OCI-LY7 (cell line): ENCODE results near the gene PFKFB2.

Experiments
- EZH2phosphoT487 ChIP-seq: fragments of 200-600 bp; sonication (generic); IDR thresholded peaks from 2 replicates; pipeline ENCODE4 v1.6.1; 2018; ENCODE audit warnings: low read depth, borderline replicate concordance, mild to moderate bottlenecking, mixed run types, antibody characterized with exemption, low read length, moderate library complexity, mixed read lengths
- TF ChIP-seq, protein P1 (sequence below): fragments of 200-600 bp; sonication (generic); conservative IDR thresholded peaks from 2 replicates; pipeline ENCODE4 v1.5.1; 2014; ENCODE audit warnings: mild to moderate bottlenecking, antibody characterized with exemption, low read length, moderate library complexity, mixed read lengths

DNA sequence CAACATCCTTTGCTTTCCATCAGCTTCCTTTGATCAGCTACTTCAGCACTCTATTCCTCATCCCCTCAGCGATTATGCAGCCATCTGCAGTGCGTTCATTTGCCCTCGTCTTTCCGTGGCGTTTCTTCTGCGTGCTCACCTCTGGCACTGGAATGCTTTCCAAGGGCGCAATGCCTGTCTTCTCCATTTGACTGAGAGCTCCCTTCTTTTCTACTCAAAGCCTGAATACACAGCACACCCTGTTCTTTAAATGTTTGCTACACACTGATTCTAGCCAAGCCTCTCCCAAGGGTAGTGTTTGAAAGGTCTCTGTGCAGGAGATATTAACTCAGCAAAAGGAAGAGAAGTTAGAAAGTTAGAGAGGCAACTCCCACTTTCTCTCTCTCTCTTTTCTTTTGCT is 43.1 kb upstream of the PFKFB2 start:
- TF ChIP-seq, protein P1, sequence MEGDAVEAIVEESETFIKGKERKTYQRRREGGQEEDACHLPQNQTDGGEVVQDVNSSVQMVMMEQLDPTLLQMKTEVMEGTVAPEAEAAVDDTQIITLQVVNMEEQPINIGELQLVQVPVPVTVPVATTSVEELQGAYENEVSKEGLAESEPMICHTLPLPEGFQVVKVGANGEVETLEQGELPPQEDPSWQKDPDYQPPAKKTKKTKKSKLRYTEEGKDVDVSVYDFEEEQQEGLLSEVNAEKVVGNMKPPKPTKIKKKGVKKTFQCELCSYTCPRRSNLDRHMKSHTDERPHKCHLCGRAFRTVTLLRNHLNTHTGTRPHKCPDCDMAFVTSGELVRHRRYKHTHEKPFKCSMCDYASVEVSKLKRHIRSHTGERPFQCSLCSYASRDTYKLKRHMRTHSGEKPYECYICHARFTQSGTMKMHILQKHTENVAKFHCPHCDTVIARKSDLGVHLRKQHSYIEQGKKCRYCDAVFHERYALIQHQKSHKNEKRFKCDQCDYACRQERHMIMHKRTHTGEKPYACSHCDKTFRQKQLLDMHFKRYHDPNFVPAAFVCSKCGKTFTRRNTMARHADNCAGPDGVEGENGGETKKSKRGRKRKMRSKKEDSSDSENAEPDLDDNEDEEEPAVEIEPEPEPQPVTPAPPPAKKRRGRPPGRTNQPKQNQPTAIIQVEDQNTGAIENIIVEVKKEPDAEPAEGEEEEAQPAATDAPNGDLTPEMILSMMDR, result no peak
- TF ChIP-seq EZH2phosphoT487, result no peak
